H9 (cell line): ENCODE data around the gene ARFGAP1. TPM values are rescaled to one million over a fixed set of nuclear protein-coding genes. Genes with fewer than 3 reads are reported as not detected.

Source experiments
- DNase-seq: peaks from one replicate; pipeline ENCODE4 v3.0.0-alpha.2; 2017
- H2AFZ ChIP-seq: one replicate; pipeline ENCODE4 v1.6.1; 2013; ENCODE audit warnings: mild to moderate bottlenecking, low read length, control low read depth, moderate library complexity
- H2AK5ac ChIP-seq: 2 replicates; pipeline ENCODE4 v1.6.1; 2013; ENCODE audit warnings: low read length, control low read depth, mixed read lengths; ENCODE audit not compliant: insufficient read length
- H2BK120ac ChIP-seq: one replicate; pipeline ENCODE4 v1.6.1; 2013; ENCODE audit warnings: low read depth, mild to moderate bottlenecking, low read length, control low read depth, inconsistent platforms; ENCODE audit not compliant: poor library complexity, severe bottlenecking
- H2BK12ac ChIP-seq: 2 replicates; pipeline ENCODE4 v1.6.1; 2013; ENCODE audit warnings: low read length, control low read depth, mixed read lengths, low read depth; ENCODE audit not compliant: insufficient read length
- H2BK15ac ChIP-seq: 2 replicates; pipeline ENCODE4 v1.6.1; 2013; ENCODE audit warnings: low read depth, low read length, control low read depth
- H2BK20ac ChIP-seq: one replicate; pipeline ENCODE4 v1.6.1; 2013; ENCODE audit warnings: low read depth, mild to moderate bottlenecking, low read length, control low read depth, inconsistent platforms; ENCODE audit not compliant: poor library complexity, severe bottlenecking
- H2BK5ac ChIP-seq: 2 replicates; pipeline ENCODE4 v1.6.1; 2013; ENCODE audit warnings: low read length, control low read depth, mixed read lengths; ENCODE audit not compliant: insufficient read length
- H3K14ac ChIP-seq: 2 replicates; pipeline ENCODE4 v1.6.1; 2013; ENCODE audit warnings: low read length, control low read depth; ENCODE audit not compliant: insufficient read depth
- H3K18ac ChIP-seq: 2 replicates; pipeline ENCODE4 v1.6.1; 2013; ENCODE audit warnings: low read depth, mild to moderate bottlenecking, mixed read lengths, low read length, control low read depth; ENCODE audit not compliant: insufficient read length
- H3K23ac ChIP-seq: 2 replicates; pipeline ENCODE4 v1.6.1; 2013; ENCODE audit warnings: low read length, control low read depth, mixed read lengths, low read depth; ENCODE audit not compliant: insufficient read length
- H3K23me2 ChIP-seq: 2 replicates; pipeline ENCODE4 v1.6.1; 2013; ENCODE audit warnings: low read depth, mild to moderate bottlenecking, mixed read lengths, low read length, control low read depth; ENCODE audit not compliant: insufficient read length, poor library complexity, severe bottlenecking
- H3K27ac ChIP-seq: 2 replicates; pipeline ENCODE4 v1.5.1; 2013; ENCODE audit warnings: low read length, control low read depth, mixed read lengths, low read depth; ENCODE audit not compliant: insufficient read length
- H3K27me3 ChIP-seq: 2 replicates; pipeline ENCODE4 v1.6.1; 2013; ENCODE audit warnings: low read length, control low read depth, inconsistent platforms; ENCODE audit not compliant: insufficient read depth
- H3K4ac ChIP-seq: 2 replicates; pipeline ENCODE4 v1.6.1; 2013; ENCODE audit warnings: low read depth, mild to moderate bottlenecking, control low read depth, inconsistent platforms, low read length, moderate library complexity
- H3K4me1 ChIP-seq: 2 replicates; pipeline ENCODE4 v1.6.1; 2013; ENCODE audit warnings: low read length, control low read depth, inconsistent platforms; ENCODE audit not compliant: insufficient read depth
- H3K4me2 ChIP-seq: 2 replicates; pipeline ENCODE4 v1.6.1; 2013; ENCODE audit warnings: low read length, control low read depth, mixed read lengths; ENCODE audit not compliant: insufficient read length, insufficient read depth
- H3K56ac ChIP-seq: 2 replicates; pipeline ENCODE4 v1.6.1; 2013; ENCODE audit warnings: low read depth, mild to moderate bottlenecking, mixed read lengths, low read length, control low read depth; ENCODE audit not compliant: insufficient read length
- H3K79me1 ChIP-seq: 2 replicates; pipeline ENCODE4 v1.6.1; 2013; ENCODE audit warnings: low read depth, mild to moderate bottlenecking, moderate library complexity, low read length, control low read depth, inconsistent platforms; ENCODE audit not compliant: insufficient read depth, poor library complexity, severe bottlenecking
- H3K79me2 ChIP-seq: 2 replicates; pipeline ENCODE4 v1.6.1; 2013; ENCODE audit warnings: low read length, control low read depth, inconsistent platforms; ENCODE audit not compliant: insufficient read depth
- H3K9ac ChIP-seq: 2 replicates; pipeline ENCODE4 v1.6.1; 2013; ENCODE audit warnings: low read length, control low read depth, mixed read lengths; ENCODE audit not compliant: insufficient read length; ENCODE audit errors: extremely low read depth
- H3K9me3 ChIP-seq: one replicate; pipeline ENCODE4 v1.6.1; 2013; ENCODE audit warnings: low read depth, low read length, inconsistent platforms; ENCODE audit not compliant: control insufficient read depth
- H3T11ph ChIP-seq: one replicate; pipeline ENCODE4 v1.6.1; 2013; ENCODE audit warnings: mild to moderate bottlenecking, low read length, control low read depth, inconsistent platforms
- H4K20me1 ChIP-seq: one replicate; pipeline ENCODE4 v1.6.1; 2013; ENCODE audit not compliant: control insufficient read depth, insufficient read length, insufficient read depth
- H4K5ac ChIP-seq: 2 replicates; pipeline ENCODE4 v1.6.1; 2013; ENCODE audit warnings: low read depth, mild to moderate bottlenecking, mixed read lengths, low read length, control low read depth; ENCODE audit not compliant: insufficient read length
- H4K8ac ChIP-seq: replicated peaks from 2 replicates; pipeline ENCODE4 v1.6.1; 2013; ENCODE audit warnings: low read length, control low read depth, mixed read lengths, low read depth; ENCODE audit not compliant: insufficient read length
- H4K91ac ChIP-seq: 2 replicates; pipeline ENCODE4 v1.6.1; 2013; ENCODE audit warnings: low read depth, mild to moderate bottlenecking, moderate library complexity, mixed read lengths, low read length, control low read depth; ENCODE audit not compliant: insufficient read length
- H3K27ac Mint-ChIP-seq, 3 experiments: 2 replicates in 2 of 3; 3 replicates in 1 of 3; pipeline ENCODE4 v1.8.0; 2020 to 2021; ENCODE audit warnings: mixed read lengths in 3 of 3, mild to moderate bottlenecking in 1 of 3, moderate library complexity in 1 of 3
- H3K27me3 Mint-ChIP-seq: 2 replicates; pipeline ENCODE4 v1.8.0; 2021; ENCODE audit warnings: low read depth, mild to moderate bottlenecking, moderate library complexity, mixed read lengths
- H3K36me3 Mint-ChIP-seq, 3 experiments: 2 replicates in 2 of 3; 3 replicates in 1 of 3; pipeline ENCODE4 v1.8.0; 2020 to 2021; ENCODE audit warnings: low read depth in 3 of 3, mixed read lengths in 3 of 3; ENCODE audit not compliant: insufficient read depth in 1 of 3
- H3K4me1 Mint-ChIP-seq, 2 experiments: 2 replicates each; pipeline ENCODE4 v1.8.0; 2020; ENCODE audit warnings: mixed read lengths in 2 of 2
- H3K4me3 Mint-ChIP-seq, 2 experiments: 2 replicates in 1 of 2; 3 replicates in 1 of 2; pipeline ENCODE4 v1.8.0; 2020 to 2021; ENCODE audit warnings: mild to moderate bottlenecking in 2 of 2, mixed read lengths in 2 of 2, moderate library complexity in 1 of 2
- H3K9me3 Mint-ChIP-seq, 2 experiments: 2 replicates in 1 of 2; 3 replicates in 1 of 2; pipeline ENCODE4 v1.8.0; 2020; ENCODE audit warnings: mild to moderate bottlenecking in 2 of 2, mixed read lengths in 2 of 2, moderate library complexity in 1 of 2
- WGBS: extraction: QIAGEN DNeasy Blood & Tissue Kit; methylation state at CpG from one replicate; pipeline ENCODE4 v1.1.7; 2013; ENCODE audit warnings: missing lambda C conversion rate, low lambda C conversion rate, mixed read lengths; ENCODE audit not compliant: insufficient read length; ENCODE audit errors: extremely low coverage; 5-methylcytosine and 5-hydroxymethylcytosine counted together
- total RNA-seq: library from RNA; stranded (reverse); gene quantifications from 2 replicates; pipeline ENCODE4 v1.2.1, GENCODE V29; 2021
- TF ChIP-seq, protein P1 (sequence below): fragments of 200-600 bp; sonication (generic); conservative IDR thresholded peaks from 3 replicates; pipeline ENCODE4 v1.8.0; 2021; ENCODE audit warnings: antibody characterized with exemption, mild to moderate bottlenecking

The ARFGAP1 gene
- total RNA-seq, 1 experiment from 2014 or later = 114 TPM

DNA sequence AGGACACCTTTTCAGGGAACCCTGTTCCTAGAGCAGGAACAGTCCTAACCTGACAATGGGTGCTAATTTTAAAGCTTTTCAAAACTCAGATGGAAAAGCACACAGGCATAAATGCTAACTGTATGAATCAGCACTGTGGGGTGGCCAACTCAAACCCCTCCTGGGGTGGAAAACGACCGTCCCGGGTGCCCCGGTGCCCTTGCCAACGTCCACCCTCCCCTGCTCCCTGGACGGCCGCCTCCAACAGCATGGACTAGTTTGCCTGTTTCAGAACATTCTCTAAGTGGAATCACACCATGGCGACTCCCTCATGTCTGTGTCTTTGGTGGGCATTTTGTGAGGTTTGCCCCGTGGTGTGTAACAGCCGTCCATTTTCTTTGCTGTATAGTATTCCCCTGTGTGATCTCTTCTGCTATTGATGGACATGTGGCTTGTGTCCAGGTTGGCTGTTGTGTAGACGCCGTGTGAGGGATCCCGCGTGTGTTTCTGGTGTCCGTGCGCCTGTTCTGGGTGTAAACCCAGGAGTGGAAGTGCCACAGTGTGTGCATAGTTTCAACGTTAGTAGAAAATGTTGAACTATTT, 26.2 kb downstream of the ARFGAP1 start:
- Mint-ChIP-seq H3K4me3 (no peak overlapping the region), H3K36me3 (no peaks in the 10 kb centered on the region), H3K27ac (no peak overlapping the region), H3K4me1 (peaks cover 2 to 19% of the 10 kb centered on the region in 2 experiments; a peak in 3 of 4 replicates), H3K9me3 (no peaks in the 10 kb centered on the region), H3K27me3 (peaks cover 32% of the 10 kb centered on the region)
- Histone ChIP-seq H4K5ac (no peak overlapping the region), H3K23ac (no peak overlapping the region), H3K79me1 (no peaks in the 10 kb centered on the region), H3K4me1 (no peaks in the 10 kb centered on the region; the same call in 1 of the 2 replicates), H3K4ac (no peak overlapping the region), H3K9ac (no peak overlapping the region), H2AK5ac (no peak overlapping the region), H2BK15ac (no peak overlapping the region), H2BK5ac (no peak overlapping the region), H3K79me2 (no peaks in the 10 kb centered on the region), H3T11ph (no peak overlapping the region), H4K91ac (no peak overlapping the region), H2BK20ac (no peak overlapping the region), H2BK120ac (no peak overlapping the region), H3K14ac (no peak overlapping the region), H4K8ac (no peak overlapping the region), H2AFZ (no peak overlapping the region), H3K27ac (no peak overlapping the region), H3K4me2 (no peak overlapping the region), H3K9me3 (no peaks in the 10 kb centered on the region), H3K56ac (no peak overlapping the region), H3K27me3 (no peaks in the 10 kb centered on the region), H3K18ac (no peak overlapping the region), H2BK12ac (no peak overlapping the region), H3K23me2 (no peaks in the 10 kb centered on the region), H4K20me1 (no peaks in the 10 kb centered on the region)
- TF ChIP-seq, protein P1, sequence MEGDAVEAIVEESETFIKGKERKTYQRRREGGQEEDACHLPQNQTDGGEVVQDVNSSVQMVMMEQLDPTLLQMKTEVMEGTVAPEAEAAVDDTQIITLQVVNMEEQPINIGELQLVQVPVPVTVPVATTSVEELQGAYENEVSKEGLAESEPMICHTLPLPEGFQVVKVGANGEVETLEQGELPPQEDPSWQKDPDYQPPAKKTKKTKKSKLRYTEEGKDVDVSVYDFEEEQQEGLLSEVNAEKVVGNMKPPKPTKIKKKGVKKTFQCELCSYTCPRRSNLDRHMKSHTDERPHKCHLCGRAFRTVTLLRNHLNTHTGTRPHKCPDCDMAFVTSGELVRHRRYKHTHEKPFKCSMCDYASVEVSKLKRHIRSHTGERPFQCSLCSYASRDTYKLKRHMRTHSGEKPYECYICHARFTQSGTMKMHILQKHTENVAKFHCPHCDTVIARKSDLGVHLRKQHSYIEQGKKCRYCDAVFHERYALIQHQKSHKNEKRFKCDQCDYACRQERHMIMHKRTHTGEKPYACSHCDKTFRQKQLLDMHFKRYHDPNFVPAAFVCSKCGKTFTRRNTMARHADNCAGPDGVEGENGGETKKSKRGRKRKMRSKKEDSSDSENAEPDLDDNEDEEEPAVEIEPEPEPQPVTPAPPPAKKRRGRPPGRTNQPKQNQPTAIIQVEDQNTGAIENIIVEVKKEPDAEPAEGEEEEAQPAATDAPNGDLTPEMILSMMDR = no peak
- WGBS = no CpG with 5 or more reads among the region's 17 CpGs
- no peak for DNase-seq
